H1 (cell line): ENCODE results near the gene GON4L. TPM values are rescaled to one million over a fixed set of nuclear protein-coding genes. Genes with fewer than 3 reads are reported as not detected.

Experiments used
- BCL11A ChIP-seq, 2 experiments: IDR thresholded peaks; one replicate each; pipeline ENCODE4 v1.6.1; 2011; ENCODE audit warnings: low read depth in 2 of 2, low read length in 2 of 2, mild to moderate bottlenecking in 2 of 2
- polyA plus RNA-seq, 7 experiments: library from polyadenylated mRNA; depleted of rRNA in 3 of 7; stranded (reverse) in 5 of 7; unstranded in 2 of 7; fragments of >200 nt in 5 of 7; fragments of 200-250 nt in 2 of 7; gene quantifications; 1 replicate in 5 of 7; 2 replicates in 1 of 7; 4 replicates in 1 of 7; pipeline versions ENCODE4 v1.2.1 to v1.2.3, GENCODE V29; 2011 to 2013; ENCODE audit warnings: missing spikeins in 2 of 7, mixed read lengths in 2 of 7
- total RNA-seq: library from RNA; stranded (reverse); fragmentation: NEBNext Ultra II Directional; extraction: Animal tissue kit (Norgen Biotek cat#: 25700); gene quantifications from 2 replicates; pipeline ENCODE4 v1.2.1, GENCODE V29; 2021

Gene GON4L
- total and polyA plus RNA-seq, 2 of the 8 experiments (the other 6 are each of a cell fraction or from before 2014, with no cell fraction given) = 26.2 to 52.1 TPM

DNA sequence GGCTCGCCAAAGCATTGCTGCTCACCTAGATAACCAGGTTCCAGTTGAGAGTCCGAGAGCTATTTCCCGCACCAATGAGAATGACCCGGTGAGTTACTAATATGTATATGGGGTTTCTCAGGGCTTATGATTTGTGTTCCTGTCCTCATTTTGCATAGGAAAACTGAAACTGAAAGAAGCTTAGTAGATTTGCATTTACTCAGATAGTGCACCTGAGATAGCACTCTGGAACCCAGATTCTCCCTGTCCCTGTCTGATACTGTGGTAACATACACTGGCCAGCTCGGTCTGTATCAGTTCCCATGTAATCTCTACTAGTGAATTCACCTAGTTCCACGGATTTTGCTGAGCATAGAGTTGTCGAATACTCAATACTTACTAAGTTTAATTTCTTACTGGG is 140.0 kb downstream of the GON4L start (continued):
- TF ChIP-seq BCL11A (IDR thresholded peaks at IDR 0.05; ENCODE audit: low read depth in 2 of 2, low read length in 2 of 2) = no peak
